Bronchial epithelial cell (primary cell): Measurements from ENCODE around the gene CLEC20A. TPM values are rescaled to one million over a fixed set of nuclear protein-coding genes. Genes with fewer than 3 reads are reported as not detected.

Experiments used
- DNase-seq: peaks from one replicate; pipeline ENCODE4 v3.0.0-alpha.2; 2010; ENCODE audit warnings: low read depth
- FAIRE-seq: peaks from 2 replicates; lab custom pipeline; 2011; peaks lifted over from hg19 to GRCh38; lab: Jason Lieb, UNC
- H3K27me3 ChIP-seq: 2 replicates; pipeline ENCODE4 v1.5.1; 2011; ENCODE audit warnings: low read length; ENCODE audit not compliant: control insufficient read depth, insufficient read depth
- H3K36me3 ChIP-seq: 2 replicates; pipeline ENCODE4 v1.5.1; 2011; ENCODE audit warnings: low read length; ENCODE audit not compliant: control insufficient read depth, insufficient read depth
- H3K4me3 ChIP-seq: 2 replicates; pipeline ENCODE4 v1.5.1; 2011; ENCODE audit warnings: mild to moderate bottlenecking, low read depth, low read length, control low read depth
- total RNA-seq: library from RNA; depleted of rRNA; stranded (reverse); fragments of >200 nt; gene quantifications from 2 replicates; pipeline ENCODE4 v1.2.1, GENCODE V29; 2014
- TF ChIP-seq, protein P1 (sequence below): IDR thresholded peaks from 2 replicates; pipeline ENCODE4 v1.5.1; 2011; ENCODE audit warnings: mild to moderate bottlenecking, moderate library complexity, low read length, control low read depth, inconsistent platforms; ENCODE audit not compliant: insufficient read depth, severe bottlenecking

Gene CLEC20A
- total RNA-seq, 1 donor from 2014 or later, result not detected

DNA sequence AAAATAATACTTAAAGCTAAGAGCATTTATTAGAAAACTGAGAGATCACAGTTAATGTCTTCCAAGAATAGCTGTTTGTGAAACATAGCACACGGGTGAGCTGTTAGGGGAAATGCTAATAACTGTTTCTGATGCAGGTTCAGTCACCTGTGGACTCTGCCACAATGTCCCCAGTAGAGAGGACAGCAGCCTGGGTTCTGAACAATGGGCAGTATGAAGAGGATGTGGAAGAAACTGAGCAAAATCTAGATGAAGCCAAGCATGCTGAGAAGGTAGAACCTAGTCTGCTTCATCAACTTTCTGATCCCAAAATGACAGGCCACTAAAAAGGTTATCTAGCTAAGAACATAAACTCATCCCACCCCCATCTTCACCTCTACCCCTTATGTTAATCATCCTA, 32.6 kb downstream of the CLEC20A start:
- Histone ChIP-seq H3K4me3 (no peak overlapping the region), H3K36me3 (peaks cover 4% of the 10 kb centered on the region), H3K27me3 (no peaks in the 10 kb centered on the region)
- FAIRE-seq, result no peak
- DNase-seq, result no peak
- TF ChIP-seq, protein P1, sequence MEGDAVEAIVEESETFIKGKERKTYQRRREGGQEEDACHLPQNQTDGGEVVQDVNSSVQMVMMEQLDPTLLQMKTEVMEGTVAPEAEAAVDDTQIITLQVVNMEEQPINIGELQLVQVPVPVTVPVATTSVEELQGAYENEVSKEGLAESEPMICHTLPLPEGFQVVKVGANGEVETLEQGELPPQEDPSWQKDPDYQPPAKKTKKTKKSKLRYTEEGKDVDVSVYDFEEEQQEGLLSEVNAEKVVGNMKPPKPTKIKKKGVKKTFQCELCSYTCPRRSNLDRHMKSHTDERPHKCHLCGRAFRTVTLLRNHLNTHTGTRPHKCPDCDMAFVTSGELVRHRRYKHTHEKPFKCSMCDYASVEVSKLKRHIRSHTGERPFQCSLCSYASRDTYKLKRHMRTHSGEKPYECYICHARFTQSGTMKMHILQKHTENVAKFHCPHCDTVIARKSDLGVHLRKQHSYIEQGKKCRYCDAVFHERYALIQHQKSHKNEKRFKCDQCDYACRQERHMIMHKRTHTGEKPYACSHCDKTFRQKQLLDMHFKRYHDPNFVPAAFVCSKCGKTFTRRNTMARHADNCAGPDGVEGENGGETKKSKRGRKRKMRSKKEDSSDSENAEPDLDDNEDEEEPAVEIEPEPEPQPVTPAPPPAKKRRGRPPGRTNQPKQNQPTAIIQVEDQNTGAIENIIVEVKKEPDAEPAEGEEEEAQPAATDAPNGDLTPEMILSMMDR, result no peak

DNA sequence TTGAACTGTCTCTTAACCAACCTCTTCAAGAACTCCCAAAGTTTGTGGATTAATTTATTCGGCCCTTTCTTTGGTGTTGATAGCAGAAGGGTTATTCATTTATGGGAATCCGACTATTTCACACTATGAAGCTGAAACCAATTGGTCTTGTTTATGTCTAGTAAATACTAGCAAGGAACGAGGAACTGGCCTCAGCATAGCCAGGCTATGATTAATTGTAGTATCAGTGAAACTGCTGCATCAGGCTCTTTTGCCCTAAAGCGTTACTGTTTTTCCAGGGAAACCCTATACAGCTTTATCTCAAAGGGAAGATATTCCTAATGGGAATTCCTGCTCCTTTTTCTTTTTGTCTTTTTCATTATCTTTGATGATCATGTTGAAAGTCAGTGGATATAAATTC, 35.1 kb downstream of the CLEC20A start:
- DNase-seq (peak; percentile 62), FAIRE-seq (no peak)
- H3K36me3 ChIP-seq, result peaks cover 7% of the 10 kb centered on the region
- H3K4me3 ChIP-seq, result no peak overlapping the region
- no peaks in the 10 kb centered on the region for H3K27me3 ChIP-seq
- TF ChIP-seq, protein P1, result no peak

DNA sequence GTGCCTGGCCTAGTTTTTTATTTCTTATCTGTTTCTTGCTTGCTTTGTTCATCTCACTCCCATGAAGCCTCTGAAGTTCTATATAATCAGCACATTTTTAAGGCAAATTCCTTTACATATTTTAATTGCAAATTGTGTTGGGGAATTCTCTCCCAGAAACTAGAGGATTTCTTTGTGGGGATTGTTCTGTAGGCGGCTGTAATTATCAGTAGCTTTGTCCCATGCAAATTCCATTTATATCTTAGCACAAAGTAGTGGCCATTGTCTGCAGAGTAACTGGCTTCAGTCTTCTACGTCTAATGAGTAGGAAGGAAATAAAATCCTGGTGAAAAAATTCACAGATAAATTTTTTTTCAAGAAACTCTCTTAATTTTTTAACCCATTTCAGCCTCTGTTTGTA, 35.7 kb downstream of the CLEC20A start:
- FAIRE-seq, result no peak
- Histone ChIP-seq H3K27me3 (no peaks in the 10 kb centered on the region), H3K4me3 (no peak overlapping the region), H3K36me3 (peaks cover 7% of the 10 kb centered on the region)
- DNase-seq, result no peak
- TF ChIP-seq, protein P1, result no peak

DNA sequence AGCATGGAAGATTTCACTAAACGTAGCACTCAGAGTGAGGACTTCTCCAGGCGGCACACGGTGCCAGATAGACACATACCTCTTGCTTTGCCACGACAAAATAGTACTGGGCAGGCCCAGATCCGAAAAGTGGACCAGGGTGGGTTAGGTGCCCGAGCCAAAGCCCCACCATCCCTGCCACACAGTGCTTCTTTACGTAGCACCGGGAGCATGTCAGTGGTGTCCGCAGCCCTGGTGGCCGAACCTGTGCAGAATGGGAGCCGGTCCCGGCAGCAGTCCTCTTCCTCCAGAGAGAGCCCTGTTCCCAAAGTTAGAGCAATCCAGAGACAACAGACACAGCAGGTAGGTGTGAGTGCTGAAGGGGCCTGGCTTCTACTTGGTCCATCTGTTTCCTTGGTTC, 38.6 kb downstream of the CLEC20A start:
- no peak for DNase-seq
- Histone ChIP-seq H3K4me3 (no peak overlapping the region), H3K36me3 (peaks cover 4% of the 10 kb centered on the region), H3K27me3 (no peaks in the 10 kb centered on the region)
- no peak for FAIRE-seq
- TF ChIP-seq, protein P1, result no peak

DNA sequence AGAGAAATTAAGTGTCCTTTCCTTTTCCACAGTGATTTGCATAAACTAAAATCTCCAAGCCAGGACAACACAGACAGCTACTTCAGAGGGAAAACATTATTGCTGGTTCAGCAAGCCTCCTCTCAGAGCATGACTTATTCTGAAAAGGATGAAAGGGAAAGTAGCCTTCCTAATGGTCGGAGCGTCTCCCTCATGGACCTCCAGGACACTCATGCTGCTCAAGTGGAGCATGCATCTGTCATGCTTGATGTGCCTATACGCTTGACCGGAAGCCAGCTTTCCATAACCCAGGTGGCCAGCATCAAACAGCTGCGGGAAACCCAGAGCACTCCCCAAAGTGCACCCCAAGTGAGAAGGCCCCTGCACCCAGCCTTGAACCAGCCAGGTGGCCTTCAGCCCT, 39.1 kb downstream of the CLEC20A start:
- TF ChIP-seq, protein P1, result no peak
- no peak for DNase-seq
- H3K36me3 ChIP-seq, result peaks cover 4% of the 10 kb centered on the region
- no peak overlapping the region for H3K4me3 ChIP-seq
- no peaks in the 10 kb centered on the region for H3K27me3 ChIP-seq
- no peak for FAIRE-seq

DNA sequence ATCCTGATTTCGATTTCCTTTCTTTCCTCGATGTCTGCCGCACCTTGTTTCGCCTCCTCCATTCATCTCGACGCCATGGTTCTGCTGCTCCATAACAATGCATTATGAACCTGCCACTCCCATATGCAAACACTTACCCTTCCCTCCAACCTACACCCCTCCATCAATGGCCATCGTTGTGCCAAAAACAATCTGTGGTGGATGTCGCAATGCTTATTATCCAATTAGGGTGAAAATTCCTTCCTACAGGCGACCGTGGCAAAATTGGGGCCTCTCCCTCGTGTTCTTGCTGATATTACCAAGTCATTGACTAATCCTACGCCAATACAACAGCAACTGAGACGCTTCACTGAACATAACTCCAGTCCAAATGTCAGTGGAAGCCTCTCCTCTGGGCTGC, 40.3 kb downstream of the CLEC20A start:
- TF ChIP-seq, protein P1, result no peak
- DNase-seq (no peak), FAIRE-seq (no peak)
- no peaks in the 10 kb centered on the region for H3K27me3 ChIP-seq
- no peak overlapping the region for H3K4me3 ChIP-seq
- peaks cover 4% of the 10 kb centered on the region for H3K36me3 ChIP-seq
